ENCODE measurements around the gene CYP3A7. TPM values are rescaled to one million over a fixed set of nuclear protein-coding genes. Genes with fewer than 3 reads are reported as not detected.

CYP3A7 gene
- total RNA-seq: not detected in 2 replicates

GRCh38 chr7:99734987-99735386, at the start of gene CYP3A7:
Gene CYP3A7 (minus strand): TSS chr7:99735196. CDS start chr7:99735093, 103 bp downstream.

GRCh38 chr7:99784007-99784406, 49.0 kb upstream of the CYP3A7 start, which contains the start of gene CYP3A4:
Gene CYP3A4 (minus strand): TSS chr7:99784184. CDS start chr7:99784081, 103 bp downstream.

DNA sequence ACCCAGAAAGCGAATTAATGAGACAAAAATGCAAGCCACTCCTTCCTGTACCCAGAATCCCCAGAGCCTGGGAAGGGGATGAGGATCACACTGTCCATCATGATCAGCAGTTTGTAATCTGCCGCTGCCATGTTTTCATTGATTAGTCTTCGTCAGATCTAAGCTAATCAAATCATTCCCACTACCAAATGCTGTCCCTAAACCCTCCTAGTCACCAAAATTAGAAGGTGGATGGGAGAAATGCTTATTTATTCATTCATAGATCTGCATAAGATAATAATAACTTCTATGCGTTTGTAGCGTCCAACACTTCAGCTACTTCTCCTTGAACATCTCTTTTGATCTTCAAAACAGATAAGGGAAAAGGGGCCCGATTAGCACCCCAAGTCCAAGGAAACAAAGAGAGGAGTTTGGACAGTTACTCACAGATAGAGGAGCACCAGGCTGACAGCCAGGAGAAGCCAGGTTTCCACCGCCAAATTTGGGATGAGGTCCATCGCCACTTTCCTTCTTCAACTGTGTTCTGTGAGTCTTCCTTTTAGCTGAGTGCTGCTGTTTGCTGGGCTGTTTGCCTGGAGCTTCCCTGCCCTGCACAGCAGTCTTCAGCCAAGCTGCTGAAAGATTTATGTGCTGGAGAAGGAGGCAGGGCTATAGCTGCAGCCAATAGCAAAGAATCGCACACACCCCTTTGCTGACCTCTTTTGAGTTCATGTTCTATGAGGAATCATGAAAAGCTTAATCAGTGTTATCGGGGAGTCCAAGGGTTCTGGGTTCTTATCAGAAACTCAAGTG, 55.4 kb downstream of the CYP3A7 start, which contains the start of gene CYP3A5:
Gene CYP3A5 (minus strand): TSS at position 597 of the 792 bp plus-strand sequence. CDS start 100 bp downstream, at position 497.

Other genes starting within 250 kb of the CYP3A7 start
- 26.3 and 33.0 TPM in 2 replicates for gene ZNF394, start 234.9 kb downstream of the CYP3A7 start, total RNA-seq
- gene ZKSCAN5, start 230.5 kb downstream of the CYP3A7 start, total RNA-seq: 10.7 and 12.0 TPM in 2 replicates
- 5.6 and 6.2 TPM in 2 replicates for gene FAM200A, start 183.1 kb downstream of the CYP3A7 start, total RNA-seq
- gene ZNF655, start 176.6 kb downstream of the CYP3A7 start, total RNA-seq: 10.1 and 19.5 TPM in 2 replicates
- under 0.01 TPM in 1 of 2 replicates, not detected in the other for gene TMEM225B, start 136.9 kb downstream of the CYP3A7 start, total RNA-seq
- gene ZSCAN25, start 118.2 kb downstream of the CYP3A7 start, total RNA-seq: 9.4 and 10.4 TPM in 2 replicates
- gene CYP3A5, start 55.2 kb downstream of the CYP3A7 start, total RNA-seq: not detected in 2 replicates
- not detected in 2 replicates for gene CYP3A4, start 49.0 kb upstream of the CYP3A7 start, total RNA-seq
- not detected in 2 replicates for gene CYP3A43, start 92.8 kb upstream of the CYP3A7 start, total RNA-seq
- gene OR2AE1, start 141.8 kb upstream of the CYP3A7 start, total RNA-seq: 0.30 TPM in 1 of 2 replicates, not detected in the other
- gene TRIM4, start 184.3 kb upstream of the CYP3A7 start, total RNA-seq: 15.6 and 16.3 TPM in 2 replicates
- gene GJC3, start 194.4 kb upstream of the CYP3A7 start, total RNA-seq: 0.30 TPM in 1 of 2 replicates, not detected in the other
- gene AZGP1, start 240.8 kb upstream of the CYP3A7 start, total RNA-seq: not detected in 2 replicates